Esophagus (tissue), 2 donors: ENCODE results near the gene PAQR5. TPM values are rescaled to one million over a fixed set of nuclear protein-coding genes. Genes with fewer than 3 reads are reported as not detected.
"Not testable (repeated sequence)": the region's sequence is repeated elsewhere in the genome, so short reads cannot be mapped to it uniquely, and the experiment has no call there.

Experiments used
- H3K27ac ChIP-seq, 2 donors: one replicate each; pipeline ENCODE4 v1.5.1; 2013; ENCODE audit warnings: low read depth in 2 of 2, mild to moderate bottlenecking in 2 of 2, inconsistent platforms in 1 of 2, low read length in 1 of 2, moderate library complexity in 1 of 2
- H3K27me3 ChIP-seq, 2 donors: one replicate each; pipeline ENCODE4 v1.6.1; 2013; ENCODE audit warnings: low read length in 2 of 2, control low read depth in 1 of 2, mild to moderate bottlenecking in 1 of 2; ENCODE audit not compliant: insufficient read depth in 2 of 2, control insufficient read depth in 1 of 2
- H3K36me3 ChIP-seq, 2 donors: one replicate each; pipeline ENCODE4 v1.6.1; 2013; ENCODE audit warnings: low read length in 1 of 2; ENCODE audit not compliant: control insufficient read depth in 2 of 2, insufficient read depth in 2 of 2
- H3K4me1 ChIP-seq, 2 donors: one replicate each; pipeline ENCODE4 v1.6.1; 2013; ENCODE audit warnings: low read length in 1 of 2; ENCODE audit not compliant: control insufficient read depth in 2 of 2, insufficient read depth in 2 of 2
- H3K4me3 ChIP-seq, 2 donors: one replicate each; pipeline ENCODE4 v1.5.1; 2013; ENCODE audit warnings: low read length in 2 of 2, mild to moderate bottlenecking in 2 of 2, low read depth in 1 of 2, moderate library complexity in 1 of 2
- H3K9me3 ChIP-seq, 2 donors: one replicate each; pipeline ENCODE4 v1.6.1; 2013; ENCODE audit warnings: mild to moderate bottlenecking in 2 of 2, low read depth in 1 of 2, low read length in 1 of 2, moderate library complexity in 1 of 2; ENCODE audit not compliant: control insufficient read depth in 2 of 2, insufficient read depth in 1 of 2
- WGBS, 2 donors: extraction: QIAGEN DNeasy Blood & Tissue Kit; methylation state at CpG; one replicate each; pipeline ENCODE4 v1.1.7; 2013; 5-methylcytosine and 5-hydroxymethylcytosine counted together
- polyA plus RNA-seq, 2 donors: library from polyadenylated mRNA; stranded (reverse); fragments of 200-250 nt; gene quantifications; one replicate each; pipeline ENCODE4 v1.2.3, GENCODE V29; 2013
- donor health status: healthy with polysubstance abuse.
- donor health status: Bipolar disorder and iron deficiency.

PAQR5 gene
- polyA plus RNA-seq, 2 donors: 8.5 to 10.5 TPM

GRCh38 chr15:69292826-69293420, 5.8 kb upstream of the PAQR5 start:
- Histone ChIP-seq H3K4me1 (peaks cover 3 to 9% of the 10 kb centered on the region in 2 donors), H3K9me3 (no peaks in the 10 kb centered on the region), H3K27ac (no peak overlapping the region), H3K4me3 (no peak overlapping the region), H3K36me3 (no peaks in the 10 kb centered on the region), H3K27me3 (no peaks in the 10 kb centered on the region)
- WGBS, 2 donors: 88 to 89% methylated on average over 10 of the region's 10 CpGs

GRCh38 chr15:69293741-69294615, 4.7 kb upstream of the PAQR5 start:
- Histone ChIP-seq H3K4me1 (peaks cover 3 to 8% of the 10 kb centered on the region in 2 donors), H3K36me3 (no peaks in the 10 kb centered on the region), H3K9me3 (no peaks in the 10 kb centered on the region), H3K27me3 (no peaks in the 10 kb centered on the region), H3K4me3 (no peak overlapping the region), H3K27ac (no peak overlapping the region)
- WGBS, 2 donors: 95% methylated on average over 11 of the region's 11 CpGs

GRCh38 chr15:69296606-69297005, 2.1 kb upstream of the PAQR5 start:
- no peaks in the 10 kb centered on the region for H3K9me3 ChIP-seq

GRCh38 chr15:69297642-69298353, 914 bp upstream of the PAQR5 start:
- H3K4me3 ChIP-seq: no peak overlapping the region
- H3K9me3 ChIP-seq: no peaks in the 10 kb centered on the region
- no peaks in the 10 kb centered on the region for H3K36me3 ChIP-seq
- 92 to 93% methylated on average over 10 of the region's 10 CpGs for WGBS, 2 donors
- peaks cover 0 to 12% of the 10 kb centered on the region in 2 donors for H3K4me1 ChIP-seq
- no peaks in the 10 kb centered on the region for H3K27me3 ChIP-seq
- H3K27ac ChIP-seq: no peak overlapping the region

More at GRCh38 chr15:69296606-69297005, 2.1 kb upstream of the PAQR5 start:
- H3K4me3 ChIP-seq: no peak overlapping the region
- H3K27me3 ChIP-seq: no peaks in the 10 kb centered on the region
- H3K36me3 ChIP-seq: no peaks in the 10 kb centered on the region
- WGBS, 2 donors: 75 to 89% methylated on average over 6 of the region's 6 CpGs
- no peak overlapping the region for H3K27ac ChIP-seq
- H3K4me1 ChIP-seq: peaks cover 0 to 12% of the 10 kb centered on the region in 2 donors

GRCh38 chr15:69298354-69298696, 387 bp upstream of the PAQR5 start:
- Histone ChIP-seq H3K4me3 (peak overlapping the region in 1 of 2 donors; percentile 56), H3K36me3 (no peaks in the 10 kb centered on the region), H3K4me1 (peaks cover 0 to 12% of the 10 kb centered on the region in 2 donors), H3K9me3 (no peaks in the 10 kb centered on the region), H3K27me3 (no peaks in the 10 kb centered on the region), H3K27ac (no peak overlapping the region)
- WGBS, 2 donors: 71 to 76% methylated on average over 15 of the region's 15 CpGs

GRCh38 chr15:69299451-69299886, 757 bp downstream of the PAQR5 start:
- no peaks in the 10 kb centered on the region for H3K9me3 ChIP-seq
- H3K27ac ChIP-seq: no peak overlapping the region
- peaks cover 0 to 12% of the 10 kb centered on the region in 2 donors for H3K4me1 ChIP-seq
- no peaks in the 10 kb centered on the region for H3K27me3 ChIP-seq
- H3K4me3 ChIP-seq: peak overlapping the region; percentile 51 to 56
- no peaks in the 10 kb centered on the region for H3K36me3 ChIP-seq
- 22 to 23% methylated on average over 16 of the region's 16 CpGs for WGBS, 2 donors

- peak overlapping the region in 1 of 2 donors; percentile 24 for H3K27ac ChIP-seq
- peak overlapping the region; percentile 51 to 56 for H3K4me3 ChIP-seq
- peaks cover 0 to 12% of the 10 kb centered on the region in 2 donors for H3K4me1 ChIP-seq
- no peaks in the 10 kb centered on the region for H3K9me3 ChIP-seq
- WGBS, 2 donors: 42 to 58% methylated on average over 9 of the region's 9 CpGs
- H3K27me3 ChIP-seq: no peaks in the 10 kb centered on the region
- H3K36me3 ChIP-seq: no peaks in the 10 kb centered on the region
Measured at GRCh38 chr15:69299943-69300588, 1.4 kb downstream of the PAQR5 start.

GRCh38 chr15:69301101-69301500, 2.4 kb downstream of the PAQR5 start:
- 89 to 90% methylated on average over 8 of the region's 8 CpGs for WGBS, 2 donors

GRCh38 chr15:69302087-69302486, 3.4 kb downstream of the PAQR5 start:
- H3K4me1 ChIP-seq: peaks cover 0 to 12% of the 10 kb centered on the region in 2 donors
- 95 to 98% methylated on average over 6 of the region's 6 CpGs for WGBS, 2 donors
- H3K27ac ChIP-seq, H3K9me3 ChIP-seq, H3K4me3 ChIP-seq, H3K27me3 ChIP-seq, H3K36me3 ChIP-seq: not testable (repeated sequence)

More at GRCh38 chr15:69301101-69301500, 2.4 kb downstream of the PAQR5 start:
- H3K27ac ChIP-seq, H3K27me3 ChIP-seq, H3K4me3 ChIP-seq, H3K9me3 ChIP-seq, H3K36me3 ChIP-seq: not testable (repeated sequence)
- H3K4me1 ChIP-seq: peaks cover 0 to 12% of the 10 kb centered on the region in 2 donors
